K562 (cell line): ENCODE data around the gene GALNT15. TPM values are rescaled to one million over a fixed set of nuclear protein-coding genes. Genes with fewer than 3 reads are reported as not detected.

Source experiments
- ATAC-seq: fragments of 200-7000 bp; cut with Tn5 transposase; 3 replicates; pipeline ENCODE4 v1.9.1; 2020; ENCODE audit warnings: moderate library complexity
- BruUV-seq: library from RNA; stranded (reverse); fragments of 400-500 nt; replicated peaks from 2 replicates; lab custom pipeline; 2021; lab: Mats Ljungman, UMichigan
- CTCF ChIA-PET: fragments of 300-600 bp; formaldehyde crosslinking; extraction: SDS; loops from one replicate; lab custom pipeline; 2021; ENCODE audit warnings: low intra/inter-chr PET ratio; lab: Yijun Ruan, JAX
- POLR2A ChIA-PET: fragments of 300-600, 350-650 bp; sonication (Branson Sonifier 250); formaldehyde crosslinking; extraction: SDS; loops from one replicate; lab custom pipeline; 2021; ENCODE audit warnings: antibody characterized with exemption, inconsistent platforms; lab: Yijun Ruan, JAX
- DNase-seq, 4 experiments: peaks; one replicate each; pipeline versions ENCODE4 v3.0.0 to v3.0.0-alpha.2; 2011 to 2018; ENCODE audit warnings: low spot score in 3 of 4, mixed read lengths in 3 of 4; ENCODE audit errors: extremely low read depth in 1 of 4
- FAIRE-seq: peaks from 2 replicates; lab custom pipeline; 2011; peaks lifted over from hg19 to GRCh38; lab: Jason Lieb, UNC
- H2AFZ ChIP-seq: 2 replicates; pipeline ENCODE4 v1.6.0; 2011; ENCODE audit warnings: low read depth, low read length, control low read depth, inconsistent platforms
- H3K27ac ChIP-seq: fragments of 200-600 bp; 3 replicates; pipeline ENCODE4 v1.8.0; 2011; ENCODE audit warnings: low read depth, mild to moderate bottlenecking, control low read depth, inconsistent platforms, low read length, moderate library complexity, mixed read lengths; ENCODE audit errors: extremely low read depth
- H3K27me3 ChIP-seq, 2 experiments: fragments of 300-600 bp in 1 of 2; 2 replicates in 1 of 2; 3 replicates in 1 of 2; pipeline versions ENCODE4 v1.6.0 to v1.8.0; 2011; ENCODE audit warnings: inconsistent platforms in 2 of 2, low read length in 2 of 2, mild to moderate bottlenecking in 1 of 2, mixed read lengths in 1 of 2, moderate library complexity in 1 of 2; ENCODE audit not compliant: control insufficient read depth in 2 of 2, insufficient read depth in 2 of 2
- H3K36me3 ChIP-seq: fragments of 300-600 bp; 3 replicates; pipeline ENCODE4 v1.8.0; 2011; ENCODE audit warnings: mild to moderate bottlenecking, low read length, inconsistent platforms; ENCODE audit not compliant: control insufficient read depth, insufficient read depth
- H3K4me1 ChIP-seq, 2 experiments: fragments of 200-600 bp in 1 of 2; replicated peaks in 1 of 2; 2 replicates in 1 of 2; 3 replicates in 1 of 2; pipeline versions ENCODE4 v1.5.1 to v1.8.0; 2011; ENCODE audit warnings: inconsistent platforms in 2 of 2, low read length in 2 of 2, mild to moderate bottlenecking in 1 of 2, mixed read lengths in 1 of 2, moderate library complexity in 1 of 2; ENCODE audit not compliant: control insufficient read depth in 2 of 2, insufficient read depth in 2 of 2
- H3K4me2 ChIP-seq: 2 replicates; pipeline ENCODE4 v1.6.1; 2011; ENCODE audit warnings: low read length, control low read depth, inconsistent platforms, mixed read lengths; ENCODE audit not compliant: insufficient read depth
- H3K4me3 ChIP-seq: fragments of 200-600 bp; sonication (generic), shearing (Covaris generic); 2 replicates; pipeline ENCODE4 v1.5.1; 2016; ENCODE audit warnings: control low read depth, inconsistent platforms
- H3K79me2 ChIP-seq: fragments of 200-600 bp; 3 replicates; pipeline ENCODE4 v1.8.0; 2011; ENCODE audit warnings: low read length, inconsistent platforms; ENCODE audit not compliant: control insufficient read depth, insufficient read depth
- H3K9ac ChIP-seq, 2 experiments: 2 replicates each; pipeline versions ENCODE4 v1.6.0 to v1.6.1; 2011; ENCODE audit warnings: low read depth in 2 of 2, low read length in 2 of 2, control low read depth in 1 of 2, inconsistent platforms in 1 of 2, mild to moderate bottlenecking in 1 of 2, mixed read lengths in 1 of 2; ENCODE audit not compliant: insufficient read depth in 1 of 2
- H3K9me1 ChIP-seq: one replicate; pipeline ENCODE4 v1.6.0; 2011; ENCODE audit warnings: inconsistent platforms, mild to moderate bottlenecking, low read length, moderate library complexity; ENCODE audit not compliant: control insufficient read depth, insufficient read depth
- H3K9me3 ChIP-seq: replicated peaks from 2 replicates; pipeline ENCODE4 v1.5.1; 2011; ENCODE audit warnings: low read depth, low read length, inconsistent platforms; ENCODE audit not compliant: control insufficient read depth, insufficient read depth
- H4K20me1 ChIP-seq: replicated peaks from 2 replicates; pipeline ENCODE4 v1.6.1; 2011; ENCODE audit warnings: low read length, inconsistent platforms, mixed read lengths; ENCODE audit not compliant: control insufficient read depth, insufficient read depth
- ADNP ChIP-seq: fragments of 200-800 bp; sonication (Bioruptor generic); IDR thresholded peaks from 2 replicates; pipeline ENCODE4 v1.6.1; 2016; ENCODE audit warnings: missing genetic modification characterization, missing compliant biosample characterization
- C11orf30 ChIP-seq: fragments of 450-650 bp; IDR thresholded peaks from 2 replicates; pipeline ENCODE4 v1.6.1; 2016; ENCODE audit warnings: low read depth, mild to moderate bottlenecking
- CCNT2 ChIP-seq: IDR thresholded peaks from 2 replicates; pipeline ENCODE4 v1.6.1; 2011; ENCODE audit warnings: borderline replicate concordance, low read depth, mild to moderate bottlenecking, moderate library complexity, mixed read lengths, low read length; ENCODE audit not compliant: insufficient read length; ENCODE audit errors: extremely low read depth
- DPF2 ChIP-seq: fragments of 450-650 bp; IDR thresholded peaks from 2 replicates; pipeline ENCODE4 v1.6.1; 2016
- ELF1 ChIP-seq: fragments of 200-800 bp; sonication (Bioruptor generic); IDR thresholded peaks from 2 replicates; pipeline ENCODE4 v1.6.1; 2016; ENCODE audit warnings: missing genetic modification characterization, missing compliant biosample characterization
- EP300 ChIP-seq: IDR thresholded peaks from 2 replicates; pipeline ENCODE4 v1.6.1; 2012; ENCODE audit warnings: low read length, improper control_type of control experiment
- ETV1 ChIP-seq: fragments of 450-650 bp; conservative IDR thresholded peaks from 2 replicates; pipeline ENCODE4 v1.6.1; 2016; ENCODE audit warnings: missing genetic modification characterization, control low read depth, low read depth, missing compliant biosample characterization
- HNRNPLL ChIP-seq: fragments of 200-400 bp; formaldehyde crosslinking; IDR thresholded peaks from 2 replicates; pipeline ENCODE4 v1.6.1; 2017; ENCODE audit warnings: low read length, low read depth, mild to moderate bottlenecking; ENCODE audit not compliant: poor library complexity, severe bottlenecking
- LARP7 ChIP-seq: fragments of 450-650 bp; IDR thresholded peaks from 2 replicates; pipeline ENCODE4 v1.6.1; 2016
- SETDB1 ChIP-seq: IDR thresholded peaks from one replicate; pipeline ENCODE4 v1.6.1; 2012; ENCODE audit warnings: low read length, control low read depth, inconsistent platforms
- TFAM ChIP-seq: fragments of 250-450 bp; sonication (Bioruptor Pico); conservative IDR thresholded peaks from 2 replicates; pipeline ENCODE4 v1.5.0; 2021; ENCODE audit warnings: mild to moderate bottlenecking, moderate library complexity
- ZNF507 ChIP-seq: conservative IDR thresholded peaks from 2 replicates; pipeline ENCODE4 v1.6.1; 2017; ENCODE audit warnings: missing genetic modification characterization, missing compliant biosample characterization
- WGBS: fragments of 100-300 bp; shearing (Covaris generic); methylation state at CpG from one replicate; pipeline ENCODE4 v1.1.6; 2016; ENCODE audit warnings: low coverage, mixed read lengths; ENCODE audit not compliant: insufficient coverage; ENCODE audit errors: missing lambda C conversion rate; 5-methylcytosine and 5-hydroxymethylcytosine counted together
- in situ Hi-C: fragments of 300-500 bp; cut with MboI; formaldehyde crosslinking; loops from 4 replicates; pipeline ENCODE4 v1.15.0; 2018; ENCODE audit warnings: inconsistent platforms, mixed read lengths
- intact Hi-C: fragments of 100-400 bp; cut with micrococcal nuclease; formaldehyde crosslinking; loops from 2 replicates; pipeline ENCODE4 v1.14.2; 2022
- polyA plus RNA-seq, 8 experiments: library from polyadenylated mRNA; depleted of rRNA in 4 of 8; stranded (reverse) in 5 of 8; unstranded in 3 of 8; fragments of >200 nt; fragmentation: Nextera tagmentation in 2 of 8; fragmentation: Illumina TruSeq in 1 of 8; extraction: Ambion mirVana in 2 of 8; extraction: Trizol in 1 of 8; gene quantifications; 2 replicates each; pipeline versions ENCODE4 v1.2.1 to v1.2.3, GENCODE V29; 2011 to 2014; ENCODE audit warnings: inconsistent platforms in 1 of 8, missing spikeins in 1 of 8
- total RNA-seq, 7 experiments: library from RNA; depleted of rRNA in 6 of 7; stranded (reverse); fragments of >200 nt in 6 of 7; fragmentation: Illumina TruSeq in 2 of 7; extraction: Trizol in 2 of 7; gene quantifications; 2 replicates each; pipeline versions ENCODE4 v1.2.1 to v1.2.3, GENCODE V29; 2011 to 2021; ENCODE audit warnings: low replicate concordance in 1 of 7
- TF ChIP-seq, protein P1 (sequence below): fragments of 250-450 bp; sonication (Bioruptor Pico); IDR thresholded peaks from 2 replicates; pipeline ENCODE4 v1.5.0; 2022; ENCODE audit warnings: mild to moderate bottlenecking
- TF ChIP-seq, protein P2 (sequence below): sonication (generic); formaldehyde crosslinking; IDR thresholded peaks from 2 replicates; pipeline ENCODE4 v1.8.1; 2022; ENCODE audit warnings: missing genetic modification reagents

The GALNT15 gene
- total and polyA plus RNA-seq, 9 of the 15 experiments (the other 6 are each of a cell fraction or from before 2014, with no cell fraction given), result not detected

- TF ChIP-seq, protein P1, sequence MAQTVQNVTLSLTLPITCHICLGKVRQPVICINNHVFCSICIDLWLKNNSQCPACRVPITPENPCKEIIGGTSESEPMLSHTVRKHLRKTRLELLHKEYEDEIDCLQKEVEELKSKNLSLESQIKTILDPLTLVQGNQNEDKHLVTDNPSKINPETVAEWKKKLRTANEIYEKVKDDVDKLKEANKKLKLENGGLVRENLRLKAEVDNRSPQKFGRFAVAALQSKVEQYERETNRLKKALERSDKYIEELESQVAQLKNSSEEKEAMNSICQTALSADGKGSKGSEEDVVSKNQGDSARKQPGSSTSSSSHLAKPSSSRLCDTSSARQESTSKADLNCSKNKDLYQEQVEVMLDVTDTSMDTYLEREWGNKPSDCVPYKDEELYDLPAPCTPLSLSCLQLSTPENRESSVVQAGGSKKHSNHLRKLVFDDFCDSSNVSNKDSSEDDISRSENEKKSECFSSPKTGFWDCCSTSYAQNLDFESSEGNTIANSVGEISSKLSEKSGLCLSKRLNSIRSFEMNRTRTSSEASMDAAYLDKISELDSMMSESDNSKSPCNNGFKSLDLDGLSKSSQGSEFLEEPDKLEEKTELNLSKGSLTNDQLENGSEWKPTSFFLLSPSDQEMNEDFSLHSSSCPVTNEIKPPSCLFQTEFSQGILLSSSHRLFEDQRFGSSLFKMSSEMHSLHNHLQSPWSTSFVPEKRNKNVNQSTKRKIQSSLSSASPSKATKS, result no peak
- TF ChIP-seq ETV1 (tag), result no peak
- TF ChIP-seq DPF2, result no peak
- TF ChIP-seq C11orf30, result peak; percentile 58
- TF ChIP-seq, all 486 proteins: peak for 15
These were observed 23.4 kb upstream of the GALNT15 start (continued) for GRCh38 chr3:16151109-16151508.

DNA sequence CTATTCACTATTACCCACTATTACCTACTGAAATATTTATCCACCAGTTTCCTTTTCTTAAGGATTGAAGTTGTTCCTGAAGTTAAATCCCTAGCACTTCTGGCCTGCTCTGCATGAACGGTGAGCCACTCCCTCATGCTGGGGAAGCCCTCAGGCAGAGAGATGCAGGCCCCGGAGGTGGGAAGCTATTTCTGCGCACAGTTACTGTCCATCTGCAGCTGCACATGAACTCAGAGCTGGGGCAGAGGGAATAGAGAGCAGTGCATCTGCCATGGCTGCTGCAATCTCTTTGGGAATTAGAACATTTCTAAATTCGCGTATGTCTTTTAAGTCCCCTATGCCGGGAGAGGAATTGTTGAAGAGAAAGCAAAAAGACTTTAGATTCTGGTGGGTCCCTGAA is 6.3 kb upstream of the GALNT15 start:
- DNase-seq, result no peak
- no TSS peak for BruUV-seq
- POLR2A ChIA-PET, result no interaction called here

More for the DNA sequence above, 6.3 kb upstream of the GALNT15 start:
- intact Hi-C loops, result no loop called here
- H3K9me1 ChIP-seq, result no peaks in the 10 kb centered on the region
- FAIRE-seq (no peak), ATAC-seq (no peak)
- CTCF ChIA-PET, result no interaction called here
- H3K27me3 ChIP-seq, result 0 out of 5 replicates have a peak, but pooled peaks cover 0 to 6% of the 10 kb centered on the region in 2 experiments
- in situ Hi-C loops, result no loop called here
- no peaks in the 10 kb centered on the region for H3K9me3 ChIP-seq
- no peak overlapping the region for H3K9ac ChIP-seq
- 0% methylated on average over 6 of the region's 6 CpGs for WGBS
- no peaks in the 10 kb centered on the region for H4K20me1 ChIP-seq
- H3K36me3 ChIP-seq, result no peaks in the 10 kb centered on the region
- H3K27ac ChIP-seq, result no peak overlapping the region
- no peak overlapping the region for H3K4me3 ChIP-seq
- no peaks in the 10 kb centered on the region for H3K4me1 ChIP-seq
- H3K79me2 ChIP-seq, result no peaks in the 10 kb centered on the region
- H2AFZ ChIP-seq, result no peak overlapping the region
- H3K4me2 ChIP-seq, result no peak overlapping the region
- TF ChIP-seq ADNP (tag) (no peak), ZNF507 (no peak), LARP7 (no peak), CCNT2 (no peak), ELF1 (no peak), HNRNPLL (no peak), TFAM (CRISPR knock-in tag) (no peak), SETDB1 (no peak), EP300 (no peak), ETV1 (tag) (no peak)
- TF ChIP-seq, protein P2, sequence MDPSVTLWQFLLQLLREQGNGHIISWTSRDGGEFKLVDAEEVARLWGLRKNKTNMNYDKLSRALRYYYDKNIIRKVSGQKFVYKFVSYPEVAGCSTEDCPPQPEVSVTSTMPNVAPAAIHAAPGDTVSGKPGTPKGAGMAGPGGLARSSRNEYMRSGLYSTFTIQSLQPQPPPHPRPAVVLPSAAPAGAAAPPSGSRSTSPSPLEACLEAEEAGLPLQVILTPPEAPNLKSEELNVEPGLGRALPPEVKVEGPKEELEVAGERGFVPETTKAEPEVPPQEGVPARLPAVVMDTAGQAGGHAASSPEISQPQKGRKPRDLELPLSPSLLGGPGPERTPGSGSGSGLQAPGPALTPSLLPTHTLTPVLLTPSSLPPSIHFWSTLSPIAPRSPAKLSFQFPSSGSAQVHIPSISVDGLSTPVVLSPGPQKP (CRISPR knock-in tag), result no peak
- TF ChIP-seq, all 486 proteins: peak for 0
